CD14-positive monocyte (primary cell): ENCODE data around the gene ASPSCR1. TPM values are rescaled to one million over a fixed set of nuclear protein-coding genes. Genes with fewer than 3 reads are reported as not detected.

Experiments
- DNase-seq, 3 donors: peaks; one replicate each; pipeline ENCODE4 v3.0.0-alpha.2; 2011 to 2022
- H2AFZ ChIP-seq: 2 replicates; pipeline ENCODE4 v1.6.0; 2012; ENCODE audit warnings: mild to moderate bottlenecking, low read depth, low read length, inconsistent platforms; ENCODE audit not compliant: insufficient read depth, poor library complexity, severe bottlenecking
- H3K27ac ChIP-seq, 2 donors: 1 replicate in 1 of 2; 2 replicates in 1 of 2; pipeline ENCODE4 v1.5.1; 2012 to 2013; ENCODE audit warnings: low read length in 2 of 2, control low read depth in 1 of 2, inconsistent platforms in 1 of 2, low read depth in 1 of 2, mild to moderate bottlenecking in 1 of 2
- H3K27me3 ChIP-seq, 2 donors: one replicate each; pipeline versions ENCODE4 v1.6.0 to v1.6.1; 2011 to 2013; ENCODE audit warnings: low read length in 2 of 2; ENCODE audit not compliant: control insufficient read depth in 2 of 2, insufficient read depth in 2 of 2
- H3K36me3 ChIP-seq, 2 donors: replicated peaks in 1 of 2; 1 replicate in 1 of 2; 2 replicates in 1 of 2; pipeline versions ENCODE4 v1.5.1 to v1.6.1; 2012 to 2013; ENCODE audit warnings: low read length in 2 of 2, control low read depth in 1 of 2, inconsistent platforms in 1 of 2, mild to moderate bottlenecking in 1 of 2; ENCODE audit not compliant: insufficient read depth in 2 of 2, control insufficient read depth in 1 of 2
- H3K4me1 ChIP-seq, 2 donors: 1 replicate in 1 of 2; 2 replicates in 1 of 2; pipeline versions ENCODE4 v1.5.1 to v1.6.1; 2012 to 2013; ENCODE audit warnings: low read length in 2 of 2, control low read depth in 1 of 2, inconsistent platforms in 1 of 2, mild to moderate bottlenecking in 1 of 2, moderate library complexity in 1 of 2; ENCODE audit not compliant: insufficient read depth in 2 of 2, control insufficient read depth in 1 of 2
- H3K4me2 ChIP-seq: replicated peaks from 2 replicates; pipeline ENCODE3; 2012; ENCODE audit warnings: low read length, moderate library complexity, mild to moderate bottlenecking; ENCODE audit not compliant: poor library complexity, severe bottlenecking; ENCODE audit errors: extremely low read depth
- H3K4me3 ChIP-seq, 3 experiments: fragments of 200-600 bp in 1 of 3; sonication (generic) in 1 of 3; replicated peaks in 1 of 3; 1 replicate in 2 of 3; 2 replicates in 1 of 3; pipeline ENCODE4 v1.5.1; 2011 to 2013; ENCODE audit warnings: low read length in 3 of 3, mild to moderate bottlenecking in 3 of 3, control low read depth in 2 of 3, low read depth in 2 of 3, inconsistent platforms in 1 of 3, moderate library complexity in 1 of 3
- H3K79me2 ChIP-seq: 2 replicates; pipeline ENCODE4 v1.6.0; 2012; ENCODE audit warnings: mild to moderate bottlenecking, control low read depth, inconsistent platforms, low read length, moderate library complexity; ENCODE audit not compliant: insufficient read depth
- H3K9ac ChIP-seq: 2 replicates; pipeline ENCODE4 v1.6.0; 2017; ENCODE audit warnings: low read length, mild to moderate bottlenecking; ENCODE audit not compliant: insufficient read depth, poor library complexity, severe bottlenecking
- H3K9me3 ChIP-seq, 2 donors: replicated peaks in 1 of 2; 1 replicate in 1 of 2; 2 replicates in 1 of 2; pipeline versions ENCODE4 v1.5.1 to v1.6.1; 2012 to 2013; ENCODE audit warnings: low read length in 2 of 2, control low read depth in 1 of 2; ENCODE audit not compliant: control insufficient read depth in 1 of 2, insufficient read depth in 1 of 2
- H4K20me1 ChIP-seq: 2 replicates; pipeline ENCODE4 v1.6.0; 2012; ENCODE audit warnings: mild to moderate bottlenecking, low read length, control low read depth, moderate library complexity; ENCODE audit not compliant: insufficient read depth
- H3K27ac Mint-ChIP-seq, 7 donors: one replicate each; pipeline ENCODE4 v1.8.0; 2020; ENCODE audit warnings: mild to moderate bottlenecking in 7 of 7, mixed read lengths in 7 of 7, moderate library complexity in 6 of 7, inconsistent platforms in 2 of 7
- H3K27me3 Mint-ChIP-seq, 3 donors: one replicate each; pipeline ENCODE4 v1.8.0; 2021 to 2022; ENCODE audit warnings: low read depth in 3 of 3, mild to moderate bottlenecking in 3 of 3, mixed read lengths in 3 of 3, moderate library complexity in 3 of 3, inconsistent platforms in 1 of 3
- H3K36me3 Mint-ChIP-seq, 2 donors: one replicate each; pipeline ENCODE4 v1.8.0; 2020; ENCODE audit warnings: mixed read lengths in 2 of 2, inconsistent platforms in 1 of 2, mild to moderate bottlenecking in 1 of 2
- H3K4me1 Mint-ChIP-seq: one replicate; pipeline ENCODE4 v1.8.0; 2020; ENCODE audit warnings: mild to moderate bottlenecking, mixed read lengths
- H3K4me3 Mint-ChIP-seq, 2 donors: one replicate each; pipeline ENCODE4 v1.8.0; 2020; ENCODE audit warnings: mild to moderate bottlenecking in 2 of 2, mixed read lengths in 2 of 2, moderate library complexity in 1 of 2
- H3K9me3 Mint-ChIP-seq, 7 donors: one replicate each; pipeline ENCODE4 v1.8.0; 2020 to 2022; ENCODE audit warnings: mixed read lengths in 7 of 7, mild to moderate bottlenecking in 6 of 7, moderate library complexity in 6 of 7, inconsistent platforms in 2 of 7
- CTCF ChIP-seq: fragments of 200-600 bp; IDR thresholded peaks from one replicate; pipeline ENCODE4 v1.8.0; 2022; ENCODE audit warnings: antibody characterized with exemption, mild to moderate bottlenecking
- WGBS: methylation state at CpG from one replicate; pipeline ENCODE4 v1.1.5; 2013; ENCODE audit warnings: missing lambda C conversion rate; ENCODE audit not compliant: insufficient coverage; 5-methylcytosine and 5-hydroxymethylcytosine counted together
- intact Hi-C, 2 donors: fragments of 100-400 bp; cut with micrococcal nuclease; formaldehyde crosslinking; loops; one replicate each; pipeline versions ENCODE4 v1.15.0 to v1.15.1; 2023
- polyA plus RNA-seq, 3 donors: library from polyadenylated mRNA; depleted of rRNA in 1 of 3; unstranded in 2 of 3; stranded (reverse) in 1 of 3; fragments of 300-500 nt in 2 of 3; fragments of >200 nt in 1 of 3; fragmentation: Illumina TruSeq in 2 of 3; gene quantifications; 1 replicate in 2 of 3; 2 replicates in 1 of 3; pipeline ENCODE4 v1.2.3, GENCODE V29; 2012 to 2021

The ASPSCR1 gene
- polyA plus RNA-seq, 3 donors, result 25.5 to 31.9 (median 25.6) TPM

- 100% methylated on average over 4 of the region's 9 CpGs for WGBS
Measured at GRCh38 chr17:81932333-81932983, 45.0 kb upstream of the ASPSCR1 start.

GRCh38 chr17:81933178-81933699, 44.2 kb upstream of the ASPSCR1 start:
- no peak overlapping the region for H3K27ac ChIP-seq
- TF ChIP-seq CTCF, result no peak
- no peak overlapping the region for H3K4me2 ChIP-seq
- peaks cover 47 to 70% (median 47%) of the 10 kb centered on the region in 3 donors for H3K27me3 Mint-ChIP-seq
- H3K27ac Mint-ChIP-seq, result peak overlapping the region in 2 of 7 donors; percentile 18 to 73
- H3K9me3 Mint-ChIP-seq, result peaks cover 0 to 5% (median 3%) of the 10 kb centered on the region in 7 donors
- WGBS, result 94% methylated on average over 10 of the region's 14 CpGs
- H3K4me1 Mint-ChIP-seq, result peaks cover 27% of the 10 kb centered on the region
- peaks cover 0 to 2% of the 10 kb centered on the region in 2 donors for H3K36me3 Mint-ChIP-seq
- intact Hi-C loops, result no loop called here
- no peaks in the 10 kb centered on the region for H3K36me3 ChIP-seq
- no peak overlapping the region for H3K9ac ChIP-seq
- no peak overlapping the region for H3K4me3 Mint-ChIP-seq
- no peak for DNase-seq
- peaks cover 18 to 25% of the 10 kb centered on the region in 2 donors for H3K4me1 ChIP-seq
- no peak overlapping the region for H3K4me3 ChIP-seq
- peaks cover 9 to 46% of the 10 kb centered on the region in 2 donors for H3K27me3 ChIP-seq
- H2AFZ ChIP-seq, result no peak overlapping the region
- H3K79me2 ChIP-seq, result no peaks in the 10 kb centered on the region
- H3K9me3 ChIP-seq, result no peaks in the 10 kb centered on the region
- H4K20me1 ChIP-seq, result peaks cover 4% of the 10 kb centered on the region

More at GRCh38 chr17:81932333-81932983, 45.0 kb upstream of the ASPSCR1 start:
- no peak overlapping the region for H2AFZ ChIP-seq
- Mint-ChIP-seq H3K4me3 (peak overlapping the region in 1 of 2 donors; percentile 11), H3K27ac (no peak overlapping the region), H3K27me3 (peaks cover 41 to 65% (median 42%) of the 10 kb centered on the region in 3 donors), H3K9me3 (peaks cover 0 to 5% (median 3%) of the 10 kb centered on the region in 7 donors), H3K4me1 (peaks cover 23% of the 10 kb centered on the region), H3K36me3 (peaks cover 0 to 2% of the 10 kb centered on the region in 2 donors)
- H3K9ac ChIP-seq, result no peak overlapping the region
- peaks cover 4% of the 10 kb centered on the region for H4K20me1 ChIP-seq
- H3K4me2 ChIP-seq, result no peak overlapping the region
- no peak for DNase-seq
- intact Hi-C loops, result no loop called here
- no peak for TF ChIP-seq CTCF
- no peak overlapping the region for H3K27ac ChIP-seq
- H3K4me3 ChIP-seq, result no peak overlapping the region
- no peaks in the 10 kb centered on the region for H3K9me3 ChIP-seq
- H3K79me2 ChIP-seq, result no peaks in the 10 kb centered on the region
- peaks cover 9 to 44% of the 10 kb centered on the region in 2 donors for H3K27me3 ChIP-seq
- no peaks in the 10 kb centered on the region for H3K36me3 ChIP-seq
- H3K4me1 ChIP-seq, result peaks cover 18 to 27% of the 10 kb centered on the region in 2 donors
